Stimulated activated CD4-positive, alpha-beta T cell treated with anti-CD3 and anti-CD28 coated beads, Interleukin-4, amount 100 ng/mL, for 4 hours (primary cell): ENCODE data around the gene DUSP7.

Experiments used
- DNase-seq, 2 experiments: peaks; one replicate each; pipeline ENCODE4 v3.0.0-alpha.2; 2020

DUSP7 gene

DNA sequence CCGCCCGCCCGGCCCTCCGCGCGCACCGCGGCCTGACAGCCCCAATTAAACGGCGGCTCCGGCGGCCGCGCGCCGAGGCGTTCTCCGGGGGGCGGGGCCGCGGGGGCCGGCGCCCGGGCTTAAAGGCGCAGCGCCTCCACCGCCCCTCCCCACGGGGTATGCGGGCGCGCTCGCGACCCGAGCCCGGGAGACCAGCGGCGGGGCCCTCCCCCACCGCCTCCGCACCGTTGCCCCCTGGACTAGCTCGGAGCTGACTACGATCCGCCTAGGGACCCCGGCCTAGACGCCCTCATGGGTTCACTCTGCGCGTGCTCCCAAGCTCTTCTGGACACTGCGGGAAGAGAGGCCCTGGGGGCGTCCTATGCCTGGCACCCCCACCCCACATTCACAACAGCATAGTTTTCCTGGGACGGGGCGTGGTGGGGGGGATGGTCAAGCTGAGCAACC is at the start of gene DUSP7:
TSS of gene DUSP7 (minus strand) at position 51 of the 447 bp plus-strand sequence. CDS start 205 bp downstream, outside the sequence.
- DNase-seq = peak; percentile 65 to 78

GRCh38 chr3:52104684-52105640 is 48.6 kb upstream of the DUSP7 start:
- DNase-seq = no peak

DNA sequence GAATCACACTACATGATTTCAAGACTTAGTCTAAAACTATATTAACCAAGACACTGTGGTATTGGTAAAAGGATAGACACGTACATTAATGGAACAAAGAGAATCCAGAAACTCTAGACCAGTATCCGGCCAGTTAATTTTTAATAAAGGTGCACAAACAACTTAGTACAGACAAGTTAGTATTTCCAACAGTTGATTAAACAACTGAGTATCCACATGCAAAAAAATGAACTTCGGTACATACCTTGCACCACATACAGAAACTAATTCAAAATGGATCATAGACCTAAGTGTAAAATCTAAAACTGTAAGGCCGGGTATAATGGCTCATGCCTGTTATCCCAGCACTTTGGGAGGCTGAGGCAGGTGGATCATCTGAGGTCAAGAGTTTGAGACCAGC is 46.6 kb upstream of the DUSP7 start:
- no peak for DNase-seq

DNA sequence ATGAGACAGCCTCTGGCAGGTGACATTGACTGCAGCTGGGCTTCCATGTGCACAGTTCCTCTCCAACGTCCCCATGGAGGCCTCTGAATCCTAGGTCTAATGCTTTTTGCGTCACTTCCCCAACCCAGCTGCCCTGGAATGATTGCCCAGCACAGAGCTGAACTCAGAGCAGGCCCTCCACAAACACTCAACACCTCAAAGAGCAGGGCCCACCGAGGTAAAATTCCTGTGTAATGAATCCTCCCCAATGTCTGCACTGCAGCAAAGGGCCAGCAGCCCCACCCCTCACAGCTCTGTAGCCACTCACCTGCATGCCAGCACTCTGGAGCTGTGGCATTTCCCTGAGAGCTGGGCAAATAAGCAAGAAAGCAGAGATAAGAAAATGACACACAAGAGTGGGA is 42.6 kb upstream of the DUSP7 start:
- DNase-seq = no peak

GRCh38 chr3:52097851-52098507 is 41.6 kb upstream of the DUSP7 start:
- no peak for DNase-seq

GRCh38 chr3:52095990-52096775 is 39.8 kb upstream of the DUSP7 start:
- no peak for DNase-seq

- DNase-seq = no peak
Observed at GRCh38 chr3:52094571-52095485, 38.5 kb upstream of the DUSP7 start.

- no peak for DNase-seq
Observed at GRCh38 chr3:52093756-52094545, 37.6 kb upstream of the DUSP7 start.

GRCh38 chr3:52092891-52093290 is 36.5 kb upstream of the DUSP7 start:
- DNase-seq = no peak

GRCh38 chr3:52092271-52092660 is 35.9 kb upstream of the DUSP7 start:
- DNase-seq = no peak

DNA sequence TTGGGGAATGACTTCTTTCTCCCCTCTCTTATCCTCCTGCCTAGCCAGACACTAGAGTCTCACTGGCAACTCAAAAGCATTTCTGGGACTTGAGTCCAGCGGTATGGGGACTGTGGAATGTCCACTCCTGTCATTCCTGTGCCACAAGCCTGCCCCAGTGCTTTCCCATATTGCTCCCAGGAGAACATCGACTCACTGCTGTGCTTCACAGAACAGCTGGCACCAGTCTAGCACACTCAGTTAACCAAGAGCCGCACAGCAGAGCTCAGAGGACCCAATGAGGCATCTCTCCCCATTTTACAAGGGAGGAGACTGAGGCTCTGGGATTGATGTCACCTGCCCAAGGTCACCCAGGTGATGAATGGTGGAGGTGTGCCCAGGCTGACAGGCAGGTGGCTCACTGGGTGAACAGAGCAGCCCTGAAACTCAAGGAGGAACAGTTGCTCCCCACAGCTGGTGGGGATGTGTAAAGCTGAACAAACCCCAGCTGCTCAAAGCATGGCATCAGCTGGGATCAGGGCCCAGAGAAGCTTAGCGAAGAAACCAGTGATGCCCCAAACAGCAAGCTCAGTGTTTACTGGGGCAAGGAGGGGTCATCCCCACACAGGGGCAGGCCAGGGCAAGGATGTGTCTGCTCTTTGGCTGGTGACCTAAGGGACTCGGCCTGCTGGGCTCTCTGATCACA is 35.4 kb upstream of the DUSP7 start:
- no peak for DNase-seq

GRCh38 chr3:52090933-52091468 is 34.6 kb upstream of the DUSP7 start:
- DNase-seq = no peak

DNA sequence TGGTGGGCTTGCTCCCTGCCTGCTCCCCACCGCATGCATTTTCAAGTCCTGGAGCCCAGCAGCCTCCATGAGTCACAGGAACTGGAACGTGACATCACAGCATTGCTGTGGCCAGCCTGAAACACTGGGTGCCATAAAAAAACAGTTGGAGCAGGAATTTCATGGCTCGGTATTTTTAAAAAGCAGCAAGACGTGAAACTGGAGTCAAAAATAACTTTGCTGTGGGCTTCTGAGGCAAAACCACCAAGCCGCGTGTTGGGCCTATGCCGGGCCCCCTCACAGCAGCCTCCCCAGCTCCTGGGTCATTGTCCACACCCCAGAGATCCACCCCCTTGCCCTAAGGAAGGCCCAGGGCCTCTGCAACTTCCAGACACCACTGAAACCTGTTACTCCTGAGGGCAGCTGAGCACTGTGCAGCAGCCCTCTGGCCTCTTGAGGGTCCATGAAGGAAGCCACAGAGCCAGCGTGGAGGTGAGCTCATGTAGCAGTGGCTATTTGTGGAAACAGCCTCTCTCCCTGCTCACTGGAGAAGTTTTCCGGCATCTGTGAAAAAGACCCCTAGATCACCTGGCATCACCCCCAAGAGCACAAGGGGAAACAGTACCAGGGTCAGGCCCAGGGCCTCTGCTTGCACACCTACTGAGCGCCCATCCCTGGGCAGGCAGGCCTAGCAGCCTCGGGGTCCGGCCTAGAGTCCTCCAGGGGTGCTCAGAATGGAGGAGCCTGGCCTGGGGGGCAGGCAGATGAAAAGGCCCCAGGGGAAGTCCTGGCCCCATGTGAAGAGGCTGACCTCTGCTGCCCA is 34.0 kb upstream of the DUSP7 start:
- no peak for DNase-seq

DNA sequence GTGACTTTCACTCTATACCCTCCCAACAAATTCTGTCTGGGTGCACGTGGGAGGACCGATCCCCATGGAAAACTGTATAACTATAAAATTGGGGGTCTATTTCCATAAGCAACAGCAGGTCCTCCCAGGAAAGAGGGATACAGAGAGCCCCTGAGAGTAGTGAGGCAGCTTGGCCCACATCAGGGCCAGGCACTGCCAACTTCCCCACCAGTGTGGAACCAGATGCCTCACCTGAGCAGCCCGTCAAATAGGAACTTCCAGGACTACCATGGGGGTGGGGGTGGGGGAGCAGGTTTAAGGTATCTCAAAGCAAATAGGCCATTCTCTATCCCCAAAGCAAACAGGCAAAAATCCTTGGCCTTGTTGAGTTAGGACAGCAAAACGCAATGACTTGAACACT is 33.3 kb upstream of the DUSP7 start:
- DNase-seq = no peak

DNA sequence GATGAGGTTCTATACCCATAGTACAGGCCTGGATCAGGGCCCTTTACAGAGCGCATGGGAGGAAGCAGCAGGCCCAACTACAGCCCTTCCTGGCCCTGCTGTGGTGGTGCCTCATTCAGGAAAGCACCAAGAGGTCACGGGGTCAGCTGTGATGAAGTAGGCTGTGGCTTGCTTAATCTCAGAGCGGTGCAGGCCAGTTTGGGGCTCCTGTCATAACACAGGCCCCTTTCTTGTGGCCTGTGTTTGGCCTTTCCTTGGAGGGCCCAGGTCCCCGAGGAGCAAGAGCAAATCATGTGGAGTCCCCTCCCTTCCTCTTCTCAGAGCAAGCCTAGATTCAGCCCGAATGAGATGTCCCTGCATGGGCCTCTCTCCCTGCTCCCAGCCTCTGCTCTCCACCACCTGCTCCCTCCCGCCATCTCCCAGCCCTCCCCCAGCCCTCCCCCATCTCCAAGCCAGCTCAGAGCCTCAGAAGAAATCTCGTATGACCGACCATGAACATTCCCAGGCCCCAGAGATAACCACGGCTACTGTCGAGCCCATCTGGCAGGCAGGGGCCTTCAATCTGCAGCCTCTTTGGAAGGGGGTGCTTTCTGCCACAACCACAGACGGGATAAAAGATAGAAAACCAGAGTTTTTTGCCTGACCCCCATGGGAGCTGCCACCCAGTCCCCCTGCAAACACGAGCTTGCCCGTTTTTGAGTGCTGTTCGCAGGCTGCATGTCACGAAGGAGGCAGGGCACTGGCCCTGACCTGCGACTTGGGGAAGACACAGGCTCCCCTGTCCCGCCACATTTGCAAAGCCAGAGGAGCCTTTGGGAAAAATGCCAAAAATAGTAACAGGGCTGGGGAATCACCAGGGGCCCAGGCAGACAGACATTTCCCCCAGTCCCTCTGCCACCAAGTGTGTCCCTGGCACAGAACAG is 32.3 kb upstream of the DUSP7 start:
- DNase-seq = no peak

DNA sequence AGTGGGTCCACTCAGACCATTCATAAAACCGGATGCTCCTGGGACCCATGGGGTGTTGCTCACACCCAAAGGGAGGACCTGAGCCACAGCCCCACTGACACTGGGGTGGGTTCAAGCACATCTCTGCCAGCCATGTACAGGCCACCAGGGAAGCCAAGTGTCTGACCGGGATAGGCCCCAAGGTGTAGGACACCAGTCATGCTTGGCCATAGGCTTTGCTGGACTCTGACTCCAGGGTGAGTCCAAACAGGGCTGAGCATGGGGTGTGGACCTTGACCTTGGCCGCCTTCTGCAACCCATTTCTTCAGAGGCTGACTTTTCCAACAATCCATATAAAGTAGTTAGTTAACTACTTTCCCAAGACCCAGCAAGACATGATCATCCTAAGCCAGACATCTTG is 31.4 kb upstream of the DUSP7 start:
- no peak for DNase-seq

- no peak for DNase-seq
Observed at GRCh38 chr3:52086976-52087663, 30.7 kb upstream of the DUSP7 start.

DNA sequence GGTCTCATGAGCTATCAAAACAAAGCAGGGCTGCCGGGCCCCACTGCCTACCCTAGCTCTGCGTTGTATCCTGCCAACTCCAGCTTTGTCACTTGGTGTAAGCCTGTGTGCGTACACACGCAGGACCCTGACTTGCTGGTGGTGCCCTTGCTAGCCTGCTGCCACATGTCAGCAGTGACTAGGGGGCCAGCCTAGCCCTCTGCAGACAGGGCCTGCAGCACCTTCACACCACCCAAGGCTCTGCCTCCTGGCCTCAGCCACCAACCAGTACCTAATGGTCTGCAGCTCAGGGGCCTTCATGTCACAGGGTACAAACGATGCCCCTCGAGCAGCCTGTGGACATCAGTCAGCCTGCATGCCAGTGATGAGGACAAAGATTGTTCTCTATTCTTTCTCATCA is 30.1 kb upstream of the DUSP7 start:
- no peak for DNase-seq
